HG03025 (cell line): ENCODE results near the gene POU2F2.

Source experiments
- ATAC-seq: cut with Tn5 transposase; IDR thresholded peaks from one replicate; pipeline ENCODE4 v1.9.1; 2021; ENCODE audit warnings: mild to moderate bottlenecking, moderate library complexity; ENCODE audit not compliant: unreplicated experiment, low FRiP score

Gene POU2F2

GRCh38 chr19:42038666-42039065 is 93.6 kb downstream of the POU2F2 start:
- ATAC-seq: no peak

DNA sequence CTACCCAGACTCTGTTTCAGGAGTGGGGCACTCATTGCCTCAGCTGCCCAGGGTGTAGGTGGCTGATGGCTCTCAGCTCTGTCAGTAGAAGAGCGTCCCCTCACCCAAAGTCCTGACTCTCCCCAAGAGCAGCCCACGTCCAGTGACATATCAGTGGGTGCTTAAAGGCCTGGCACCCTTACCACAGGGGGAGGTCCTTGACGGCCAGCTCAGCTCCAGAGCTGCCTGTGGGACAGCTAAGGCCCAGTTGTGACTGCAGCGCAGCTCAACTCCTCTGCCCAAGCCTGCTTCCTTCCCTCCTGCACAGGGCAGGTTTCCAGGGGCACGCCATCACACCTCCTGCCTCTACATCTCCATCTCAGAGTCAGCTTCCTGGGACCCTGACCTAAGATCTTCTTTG is 94.6 kb downstream of the POU2F2 start:
- ATAC-seq: no peak
